ENCODE results near the gene MYO5B. TPM values are rescaled to one million over a fixed set of nuclear protein-coding genes. Genes with fewer than 3 reads are reported as not detected.
"Not testable (repeated sequence)": the region's sequence is repeated elsewhere in the genome, so short reads cannot be mapped to it uniquely, and the experiment has no call there.

Gene MYO5B
- total RNA-seq, 1 donor from 2014 or later, result 1.5 TPM

GRCh38 chr18:49839012-49839411 is 355.9 kb downstream of the MYO5B start:
- Mint-ChIP-seq H3K27ac (ENCODE audit: unreplicated experiment) (no peak overlapping the region), H3K4me3 (ENCODE audit: unreplicated experiment) (no peak overlapping the region), H3K27me3 (ENCODE audit: unreplicated experiment) (peaks cover 4% of the 10 kb centered on the region), H3K9me3 (ENCODE audit: unreplicated experiment) (no peaks in the 10 kb centered on the region), H3K4me1 (ENCODE audit: unreplicated experiment) (no peaks in the 10 kb centered on the region), H3K36me3 (ENCODE audit: low read depth, unreplicated experiment) (no peaks in the 10 kb centered on the region)
- TF ChIP-seq, protein P1, sequence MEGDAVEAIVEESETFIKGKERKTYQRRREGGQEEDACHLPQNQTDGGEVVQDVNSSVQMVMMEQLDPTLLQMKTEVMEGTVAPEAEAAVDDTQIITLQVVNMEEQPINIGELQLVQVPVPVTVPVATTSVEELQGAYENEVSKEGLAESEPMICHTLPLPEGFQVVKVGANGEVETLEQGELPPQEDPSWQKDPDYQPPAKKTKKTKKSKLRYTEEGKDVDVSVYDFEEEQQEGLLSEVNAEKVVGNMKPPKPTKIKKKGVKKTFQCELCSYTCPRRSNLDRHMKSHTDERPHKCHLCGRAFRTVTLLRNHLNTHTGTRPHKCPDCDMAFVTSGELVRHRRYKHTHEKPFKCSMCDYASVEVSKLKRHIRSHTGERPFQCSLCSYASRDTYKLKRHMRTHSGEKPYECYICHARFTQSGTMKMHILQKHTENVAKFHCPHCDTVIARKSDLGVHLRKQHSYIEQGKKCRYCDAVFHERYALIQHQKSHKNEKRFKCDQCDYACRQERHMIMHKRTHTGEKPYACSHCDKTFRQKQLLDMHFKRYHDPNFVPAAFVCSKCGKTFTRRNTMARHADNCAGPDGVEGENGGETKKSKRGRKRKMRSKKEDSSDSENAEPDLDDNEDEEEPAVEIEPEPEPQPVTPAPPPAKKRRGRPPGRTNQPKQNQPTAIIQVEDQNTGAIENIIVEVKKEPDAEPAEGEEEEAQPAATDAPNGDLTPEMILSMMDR (IDR thresholded peaks at IDR 0.05; ENCODE audit: unreplicated experiment), result no peak
- no peak for DNase-seq (ENCODE audit: low spot score)

- Mint-ChIP-seq H3K9me3 (ENCODE audit: unreplicated experiment) (no peaks in the 10 kb centered on the region), H3K4me1 (ENCODE audit: unreplicated experiment) (no peaks in the 10 kb centered on the region), H3K4me3 (ENCODE audit: unreplicated experiment) (no peak overlapping the region), H3K27me3 (ENCODE audit: unreplicated experiment) (peaks cover 4% of the 10 kb centered on the region), H3K27ac (ENCODE audit: unreplicated experiment) (no peak overlapping the region), H3K36me3 (ENCODE audit: low read depth, unreplicated experiment) (no peaks in the 10 kb centered on the region)
- no peak for DNase-seq (ENCODE audit: low spot score)
- TF ChIP-seq, protein P1 (IDR thresholded peaks at IDR 0.05; ENCODE audit: unreplicated experiment), result no peak
Observed at GRCh38 chr18:49838381-49838780, 356.6 kb downstream of the MYO5B start.

DNA sequence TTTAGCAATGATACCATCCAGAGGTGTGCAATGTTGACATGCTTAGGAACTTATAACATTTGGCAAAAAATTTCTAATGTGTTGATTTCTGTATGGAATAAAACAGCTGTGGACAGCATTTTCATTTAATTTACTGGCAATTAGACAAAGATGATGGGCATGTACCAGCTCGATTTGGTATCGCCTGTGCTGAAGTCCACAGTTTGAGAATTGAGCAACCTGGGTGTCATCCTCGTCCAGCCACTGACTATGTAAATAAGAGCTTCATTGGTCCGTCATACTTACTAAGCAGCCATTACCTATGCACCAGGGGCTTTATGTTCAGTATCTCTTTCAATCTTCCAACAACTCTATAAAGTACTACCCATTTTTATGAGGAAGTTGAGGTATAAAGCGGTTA is 357.1 kb downstream of the MYO5B start:
- Mint-ChIP-seq H3K27ac (ENCODE audit: unreplicated experiment) (no peak overlapping the region), H3K4me1 (ENCODE audit: unreplicated experiment) (no peaks in the 10 kb centered on the region), H3K9me3 (ENCODE audit: unreplicated experiment) (no peaks in the 10 kb centered on the region), H3K36me3 (ENCODE audit: low read depth, unreplicated experiment) (no peaks in the 10 kb centered on the region), H3K27me3 (ENCODE audit: unreplicated experiment) (peaks cover 4% of the 10 kb centered on the region), H3K4me3 (ENCODE audit: unreplicated experiment) (no peak overlapping the region)
- DNase-seq (ENCODE audit: low spot score), result no peak
- TF ChIP-seq, protein P1 (IDR thresholded peaks at IDR 0.05; ENCODE audit: unreplicated experiment), result no peak

DNA sequence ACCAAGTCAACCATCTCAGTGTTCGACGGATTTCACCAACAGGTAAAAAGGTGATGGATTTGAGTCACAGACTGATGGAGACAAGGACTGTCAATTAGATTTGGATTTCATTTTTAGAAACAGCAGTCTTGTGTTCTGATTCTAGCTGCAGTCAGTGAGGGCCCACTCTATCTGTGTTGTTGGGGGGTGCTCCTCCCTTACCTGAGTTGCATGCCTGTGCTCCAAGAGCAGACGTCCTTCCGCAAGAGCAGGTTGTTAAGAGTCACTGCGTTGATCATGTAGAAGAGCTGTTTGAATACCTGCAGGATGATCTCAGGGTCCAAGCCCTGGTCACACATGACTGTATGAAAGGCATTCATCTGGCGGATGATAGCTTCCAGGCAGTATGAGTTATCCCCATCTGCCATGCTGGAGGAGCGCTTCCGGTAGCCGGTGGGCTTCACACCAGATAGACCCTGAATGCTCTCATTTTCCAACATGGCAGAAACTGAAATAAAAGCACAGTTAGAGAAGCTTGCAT is 357.6 kb downstream of the MYO5B start:
- not testable (repeated sequence) for H3K4me3 Mint-ChIP-seq (ENCODE audit: unreplicated experiment); H3K27me3 Mint-ChIP-seq (ENCODE audit: unreplicated experiment); H3K27ac Mint-ChIP-seq (ENCODE audit: unreplicated experiment); H3K36me3 Mint-ChIP-seq (ENCODE audit: low read depth, unreplicated experiment); H3K4me1 Mint-ChIP-seq (ENCODE audit: unreplicated experiment); H3K9me3 Mint-ChIP-seq (ENCODE audit: unreplicated experiment); DNase-seq (ENCODE audit: low spot score)

DNA sequence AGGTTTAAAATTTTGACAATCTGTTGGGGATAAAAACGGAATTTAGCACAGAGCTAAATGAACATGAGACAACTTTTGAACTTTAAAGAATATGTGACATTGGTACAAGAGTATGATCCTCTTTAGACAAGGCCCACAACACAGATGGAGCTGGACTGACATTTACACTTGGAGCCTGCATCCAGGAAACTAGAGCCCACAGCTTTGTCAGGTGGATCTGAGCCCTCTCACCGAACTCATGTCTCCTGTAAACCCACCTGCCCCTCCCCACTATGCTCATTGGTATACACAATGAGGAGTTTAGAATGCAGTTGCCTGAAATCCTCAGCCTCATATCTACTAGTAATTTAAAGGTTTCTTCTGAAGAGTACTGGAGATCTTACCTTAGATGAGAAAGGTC is 359.5 kb downstream of the MYO5B start:
- TF ChIP-seq, protein P1 (IDR thresholded peaks at IDR 0.05; ENCODE audit: unreplicated experiment), result no peak
- Mint-ChIP-seq H3K27ac (ENCODE audit: unreplicated experiment) (no peak overlapping the region), H3K4me1 (ENCODE audit: unreplicated experiment) (no peaks in the 10 kb centered on the region), H3K9me3 (ENCODE audit: unreplicated experiment) (no peaks in the 10 kb centered on the region), H3K27me3 (ENCODE audit: unreplicated experiment) (no peaks in the 10 kb centered on the region), H3K4me3 (ENCODE audit: unreplicated experiment) (no peak overlapping the region), H3K36me3 (ENCODE audit: low read depth, unreplicated experiment) (no peaks in the 10 kb centered on the region)
- no peak for DNase-seq (ENCODE audit: low spot score)
